Lower lobe of right lung (tissue), 2 donors: ENCODE results near the gene PEX11B. TPM values are rescaled to one million over a fixed set of nuclear protein-coding genes. Genes with fewer than 3 reads are reported as not detected.

Source experiments
- ATAC-seq, 2 donors: fragments of 200-7000 bp; cut with Tn5 transposase; one replicate each; pipeline ENCODE4 v1.9.1; 2020 to 2022; ENCODE audit warnings: mild to moderate bottlenecking in 2 of 2, moderate library complexity in 2 of 2
- DNase-seq: peaks from one replicate; pipeline ENCODE4 v3.0.0-alpha.2; 2020
- H3K27ac ChIP-seq: fragments of 200-600 bp; one replicate; pipeline ENCODE4 v1.8.0; 2022
- H3K27me3 ChIP-seq: fragments of 200-600 bp; one replicate; pipeline ENCODE4 v1.8.0; 2022; ENCODE audit warnings: low read depth
- H3K36me3 ChIP-seq: fragments of 200-600 bp; one replicate; pipeline ENCODE4 v1.8.0; 2022; ENCODE audit warnings: mild to moderate bottlenecking
- H3K4me1 ChIP-seq: fragments of 200-600 bp; one replicate; pipeline ENCODE4 v1.8.0; 2022
- H3K4me3 ChIP-seq: fragments of 200-600 bp; one replicate; pipeline ENCODE4 v1.8.0; 2022; ENCODE audit warnings: mild to moderate bottlenecking
- H3K9me3 ChIP-seq: fragments of 200-600 bp; one replicate; pipeline ENCODE4 v1.8.0; 2022
- CTCF ChIP-seq: fragments of 200-600 bp; IDR thresholded peaks from one replicate; pipeline ENCODE4 v1.8.0; 2022; ENCODE audit warnings: antibody characterized with exemption, mild to moderate bottlenecking
- intact Hi-C: fragments of 100-400 bp; cut with DNase I; formaldehyde crosslinking; loops from one replicate; pipeline ENCODE4 v1.11.0; 2022
- long read RNA-seq: library from polyadenylated mRNA; unstranded; transcript quantifications from one replicate; pipeline ENCODE4 v2.0.0, GENCODE V29; 2021
- total RNA-seq: library from RNA; stranded (reverse); fragmentation: NEBNext Ultra II Directional; extraction: Animal tissue kit (Norgen Biotek cat#: 25700); gene quantifications from one replicate; pipeline ENCODE4 v1.2.1, GENCODE V29; 2021
- donor health status: DM: no; HTN: yes; CAD: no; lungs with severe emphysema.

The PEX11B gene
- total RNA-seq = 28.6 TPM
- long read RNA-seq, transcript PEX11B-201 (4 exons, 1,740 nt) = major isoform, 66 of 74 reads
- long read RNA-seq, partial matches to known transcripts = 1 of 74 reads
- long read RNA-seq, other reads (novel, unspliced or antisense) = 7 of 74 reads

- peaks cover 46% of the 10 kb centered on the region for H3K36me3 ChIP-seq
- no peaks in the 10 kb centered on the region for H3K9me3 ChIP-seq
- H3K4me3 ChIP-seq = peak within 1 kb of the TSS; percentile 91
- no peak for TF ChIP-seq CTCF
- H3K27ac ChIP-seq = peak within 1 kb of the TSS; percentile 79
- ATAC-seq = peak; percentile 97
- no peaks in the 10 kb centered on the region for H3K27me3 ChIP-seq
- peaks cover 26% of the 10 kb centered on the region for H3K4me1 ChIP-seq
- intact Hi-C loops = no loop called here
- peak; percentile 93 for DNase-seq
Measured at GRCh38 chr1:145918144-145918991, at the start of gene PEX11B. Gene PEX11B, minus strand, starts transcription at chr1:145918717. Its CDS starts 29 bp downstream, at chr1:145918688.

GRCh38 chr1:145967288-145967687, 48.8 kb upstream of the PEX11B start:
- Histone ChIP-seq H3K4me1 (peaks cover 30% of the 10 kb centered on the region), H3K4me3 (no peak overlapping the region), H3K9me3 (no peaks in the 10 kb centered on the region), H3K27ac (no peak overlapping the region), H3K27me3 (no peaks in the 10 kb centered on the region), H3K36me3 (no peaks in the 10 kb centered on the region)
- TF ChIP-seq CTCF = no peak
- intact Hi-C loops = no loop called here
- ATAC-seq (no peak), DNase-seq (no peak)

- Histone ChIP-seq H3K36me3 (no peaks in the 10 kb centered on the region), H3K4me1 (peaks cover 44% of the 10 kb centered on the region), H3K9me3 (no peaks in the 10 kb centered on the region), H3K27me3 (no peaks in the 10 kb centered on the region), H3K4me3 (peak overlapping the region; percentile 66), H3K27ac (peak overlapping the region; percentile 85)
- intact Hi-C loops = no loop called here
- TF ChIP-seq CTCF = no peak
- ATAC-seq (no peak), DNase-seq (no peak)
Measured at GRCh38 chr1:145965119-145965744, 46.7 kb upstream of the PEX11B start.

GRCh38 chr1:145964328-145965118, 46.0 kb upstream of the PEX11B start, which contains the start of the genes ANKRD34A and POLR3GL:
Gene ANKRD34A, minus strand, starts transcription at chr1:145964575. Its CDS starts 2,816 bp downstream, at chr1:145961759.
Gene POLR3GL, plus strand, starts transcription at chr1:145964690. Its CDS starts 10,176 bp downstream, at chr1:145974866.
- H3K36me3 ChIP-seq = no peaks in the 10 kb centered on the region
- peak within 1 kb of the TSS; percentile 66 for H3K4me3 ChIP-seq
- intact Hi-C loops = no loop called here
- H3K9me3 ChIP-seq = no peaks in the 10 kb centered on the region
- peak within 1 kb of the TSS; percentile 85 for H3K27ac ChIP-seq
- H3K27me3 ChIP-seq = no peaks in the 10 kb centered on the region
- DNase-seq (peak; percentile 99), ATAC-seq (peak; percentile 95 to 96)
- H3K4me1 ChIP-seq = peaks cover 51% of the 10 kb centered on the region
- no peak for TF ChIP-seq CTCF
